IMR-90 (cell line): ENCODE data around the gene EIF3A. TPM values are rescaled to one million over a fixed set of nuclear protein-coding genes. Genes with fewer than 3 reads are reported as not detected.

ENCODE experiments used
- ATAC-seq: fragments of 200-7000 bp; cut with Tn5 transposase; 2 replicates; pipeline ENCODE4 v1.9.1; 2020; ENCODE audit warnings: low read depth, mild to moderate bottlenecking, moderate library complexity
- BruUV-seq: library from RNA; stranded (reverse); fragments of 400-500 nt; replicated peaks from 2 replicates; lab custom pipeline; 2021; lab: Mats Ljungman, UMichigan
- CTCF ChIA-PET: fragments of 300-600 bp; formaldehyde crosslinking; extraction: SDS; loops from one replicate; lab custom pipeline; 2021; ENCODE audit warnings: antibody characterized with exemption; lab: Yijun Ruan, JAX
- POLR2A ChIA-PET: fragments of 300-600 bp; sonication (Branson Sonifier 250); formaldehyde crosslinking; loops from one replicate; lab custom pipeline; 2022; ENCODE audit warnings: antibody characterized with exemption; ENCODE audit not compliant: unreplicated experiment; lab: Charles Lee
- DNase-seq: peaks from one replicate; pipeline ENCODE4 v3.0.0; 2013
- H2AFZ ChIP-seq: replicated peaks from 2 replicates; pipeline ENCODE3; 2013; ENCODE audit warnings: low read length, mild to moderate bottlenecking; ENCODE audit not compliant: poor library complexity
- H2AK5ac ChIP-seq: 2 replicates; pipeline ENCODE4 v1.6.1; 2013; ENCODE audit warnings: low read depth, low read length, inconsistent platforms
- H2AK9ac ChIP-seq: replicated peaks from 2 replicates; pipeline ENCODE3; 2013; ENCODE audit warnings: mild to moderate bottlenecking, low read depth, low read length, moderate library complexity; ENCODE audit not compliant: poor library complexity
- H2BK120ac ChIP-seq: 2 replicates; pipeline ENCODE4 v1.6.1; 2013; ENCODE audit warnings: low read depth, low read length, inconsistent platforms
- H2BK15ac ChIP-seq: 3 replicates; pipeline ENCODE4 v1.6.1; 2013; ENCODE audit warnings: low read depth, low read length, inconsistent platforms
- H2BK20ac ChIP-seq: 2 replicates; pipeline ENCODE4 v1.6.1; 2013; ENCODE audit warnings: low read depth, mild to moderate bottlenecking, inconsistent platforms, low read length, moderate library complexity
- H2BK5ac ChIP-seq: 2 replicates; pipeline ENCODE4 v1.6.1; 2013; ENCODE audit warnings: mild to moderate bottlenecking, low read depth, low read length, inconsistent platforms; ENCODE audit not compliant: poor library complexity, severe bottlenecking
- H3K14ac ChIP-seq: replicated peaks from 2 replicates; pipeline ENCODE4 v1.6.1; 2013; ENCODE audit warnings: low read depth, low read length, inconsistent platforms
- H3K18ac ChIP-seq: 2 replicates; pipeline ENCODE4 v1.6.1; 2013; ENCODE audit warnings: low read depth, low read length, control low read depth
- H3K23ac ChIP-seq: 2 replicates; pipeline ENCODE4 v1.6.1; 2013; ENCODE audit warnings: low read depth, low read length, inconsistent platforms
- H3K27ac ChIP-seq: 2 replicates; pipeline ENCODE4 v1.5.1; 2013; ENCODE audit warnings: mild to moderate bottlenecking, control low read depth, low read length; ENCODE audit not compliant: insufficient read depth
- H3K27me3 ChIP-seq: 2 replicates; pipeline ENCODE4 v1.6.1; 2013; ENCODE audit warnings: low read length; ENCODE audit not compliant: control insufficient read depth, insufficient read depth
- H3K36me3 ChIP-seq: 2 replicates; pipeline ENCODE4 v1.6.1; 2013; ENCODE audit warnings: low read length, mixed read lengths; ENCODE audit not compliant: control insufficient read depth, insufficient read depth
- H3K4ac ChIP-seq: 2 replicates; pipeline ENCODE4 v1.6.1; 2013; ENCODE audit warnings: low read depth, low read length, inconsistent platforms
- H3K4me1 ChIP-seq: 2 replicates; pipeline ENCODE4 v1.6.1; 2013; ENCODE audit warnings: low read length, mixed read lengths; ENCODE audit not compliant: control insufficient read depth, insufficient read depth
- H3K4me2 ChIP-seq: 2 replicates; pipeline ENCODE4 v1.6.1; 2013; ENCODE audit warnings: low read depth, mild to moderate bottlenecking, control low read depth, low read length, moderate library complexity
- H3K4me3 ChIP-seq: 2 replicates; pipeline ENCODE4 v1.5.1; 2013; ENCODE audit warnings: low read depth, mild to moderate bottlenecking, control low read depth, low read length, moderate library complexity; ENCODE audit not compliant: insufficient read depth
- H3K56ac ChIP-seq: 2 replicates; pipeline ENCODE4 v1.6.1; 2013; ENCODE audit warnings: low read length, inconsistent platforms; ENCODE audit not compliant: insufficient read depth; ENCODE audit errors: extremely low read depth
- H3K79me1 ChIP-seq, 2 experiments: 2 replicates each; pipeline ENCODE4 v1.6.1; 2013; ENCODE audit warnings: low read length in 2 of 2, inconsistent platforms in 1 of 2, low read depth in 1 of 2
- H3K9ac ChIP-seq: 2 replicates; pipeline ENCODE4 v1.6.1; 2013; ENCODE audit warnings: low read depth, low read length, control low read depth
- H3K9me1 ChIP-seq: 2 replicates; pipeline ENCODE4 v1.6.1; 2013; ENCODE audit warnings: low read length, inconsistent platforms; ENCODE audit not compliant: insufficient read depth
- H3K9me3 ChIP-seq: 2 replicates; pipeline ENCODE4 v1.6.1; 2013; ENCODE audit warnings: low read length; ENCODE audit not compliant: control insufficient read depth, insufficient read depth
- H4K20me1 ChIP-seq: 2 replicates; pipeline ENCODE4 v1.6.1; 2013; ENCODE audit warnings: low read length, inconsistent platforms; ENCODE audit not compliant: insufficient read depth
- H4K5ac ChIP-seq: 2 replicates; pipeline ENCODE4 v1.6.1; 2013; ENCODE audit warnings: mild to moderate bottlenecking, low read depth, low read length, control low read depth
- H4K8ac ChIP-seq, 2 experiments: 2 replicates each; pipeline ENCODE4 v1.6.1; 2013; ENCODE audit warnings: low read depth in 2 of 2, low read length in 2 of 2, control low read depth in 1 of 2, inconsistent platforms in 1 of 2
- H4K91ac ChIP-seq: 2 replicates; pipeline ENCODE4 v1.6.1; 2013; ENCODE audit warnings: low read depth, low read length, inconsistent platforms; ENCODE audit not compliant: insufficient read depth
- BHLHE40 ChIP-seq: fragments of 150-350 bp; IDR thresholded peaks from 2 replicates; pipeline ENCODE4 v1.6.1; 2016; ENCODE audit warnings: mild to moderate bottlenecking, low read depth, low read length
- CEBPB ChIP-seq: IDR thresholded peaks from 2 replicates; pipeline ENCODE4 v1.6.1; 2012; ENCODE audit warnings: low read depth, low read length, improper control_type of control experiment
- CHD1 ChIP-seq: IDR thresholded peaks from 2 replicates; pipeline ENCODE4 v1.6.1; 2012; ENCODE audit warnings: low read depth, low read length, improper control_type of control experiment
- CTCF ChIP-seq: conservative IDR thresholded peaks from 2 replicates; pipeline ENCODE4 v1.5.1; 2012; ENCODE audit warnings: mild to moderate bottlenecking, low read depth, low read length, improper control_type of control experiment
- ELK1 ChIP-seq: fragments of 150-350 bp; IDR thresholded peaks from 2 replicates; pipeline ENCODE4 v1.6.1; 2016; ENCODE audit warnings: low read depth, mild to moderate bottlenecking, low read length, moderate library complexity, borderline replicate concordance
- FOS ChIP-seq: fragments of 150-350 bp; IDR thresholded peaks from 2 replicates; pipeline ENCODE4 v1.6.1; 2016; ENCODE audit warnings: low read depth, low read length
- MAFK ChIP-seq: IDR thresholded peaks from 2 replicates; pipeline ENCODE4 v1.6.1; 2012; ENCODE audit warnings: low read depth, low read length, improper control_type of control experiment
- MAZ ChIP-seq: IDR thresholded peaks from 2 replicates; pipeline ENCODE4 v1.6.1; 2012; ENCODE audit warnings: low read depth, mild to moderate bottlenecking, low read length, improper control_type of control experiment, moderate library complexity, borderline replicate concordance
- MXI1 ChIP-seq: IDR thresholded peaks from 2 replicates; pipeline ENCODE4 v1.6.1; 2012; ENCODE audit warnings: low read depth, mild to moderate bottlenecking, low read length, moderate library complexity, borderline replicate concordance
- NFE2L2 ChIP-seq: fragments of 150-350 bp; IDR thresholded peaks from 2 replicates; pipeline ENCODE4 v1.6.1; 2016; ENCODE audit warnings: low read depth, mild to moderate bottlenecking, low read length
- POLR2A ChIP-seq: IDR thresholded peaks from 2 replicates; pipeline ENCODE4 v1.6.1; 2012; ENCODE audit warnings: mild to moderate bottlenecking, low read depth, low read length
- RAD21 ChIP-seq: IDR thresholded peaks from 2 replicates; pipeline ENCODE4 v1.6.1; 2012; ENCODE audit warnings: low read length, improper control_type of control experiment
- RCOR1 ChIP-seq: IDR thresholded peaks from 2 replicates; pipeline ENCODE4 v1.6.1; 2012; ENCODE audit warnings: mild to moderate bottlenecking, low read length, improper control_type of control experiment; ENCODE audit not compliant: insufficient replicate concordance
- RFX5 ChIP-seq: IDR thresholded peaks from 2 replicates; pipeline ENCODE4 v1.8.0; 2012; ENCODE audit warnings: low read depth, mild to moderate bottlenecking, low read length, moderate library complexity
- SMC3 ChIP-seq: fragments of 150-350 bp; IDR thresholded peaks from 2 replicates; pipeline ENCODE4 v1.6.1; 2016; ENCODE audit warnings: low read depth, mild to moderate bottlenecking, antibody characterized with exemption, low read length, moderate library complexity
- USF2 ChIP-seq: fragments of 150-350 bp; IDR thresholded peaks from 2 replicates; pipeline ENCODE4 v1.6.1; 2017; ENCODE audit warnings: mild to moderate bottlenecking, antibody characterized with exemption, low read length, low read depth
- WGBS, 2 experiments: methylation state at CpG; one replicate each; pipeline versions ENCODE4 v1.1.5 to v1.1.7; 2013; ENCODE audit warnings: missing lambda C conversion rate in 2 of 2; ENCODE audit not compliant: insufficient read length in 1 of 2; ENCODE audit errors: extremely low coverage in 2 of 2; 5-methylcytosine and 5-hydroxymethylcytosine counted together
- dilution Hi-C: fragments of 300-500 bp; cut with HindIII; formaldehyde crosslinking; loops from one replicate; pipeline ENCODE4 v1.14.3; 2018; ENCODE audit warnings: low sequenced_read_pairs; ENCODE audit not compliant: unreplicated experiment
- in situ Hi-C: fragments of 300-500 bp; cut with MboI; formaldehyde crosslinking; loops from 3 replicates; pipeline ENCODE4 v1.14.3; 2019; ENCODE audit warnings: low sequenced_read_pairs, inconsistent platforms, mixed read lengths
- intact Hi-C: fragments of 100-400 bp; cut with micrococcal nuclease; formaldehyde crosslinking; loops from 2 replicates; pipeline ENCODE4 v1.10.0; 2022
- polyA plus RNA-seq, 3 experiments: library from polyadenylated mRNA; depleted of rRNA; stranded (reverse); fragments of >200 nt; gene quantifications; 2 replicates each; pipeline ENCODE4 v1.2.3, GENCODE V29; 2012; ENCODE audit warnings: low replicate concordance in 1 of 3
- total RNA-seq: library from RNA; depleted of rRNA; stranded (reverse); fragments of >200 nt; gene quantifications from 2 replicates; pipeline ENCODE4 v1.2.3, GENCODE V29; 2012

The EIF3A gene
- total and polyA plus RNA-seq, 2 of the 4 experiments (the other 2 are of a cell fraction): 49.6 to 145 TPM

- H3K27ac ChIP-seq: no peak overlapping the region
- CTCF ChIA-PET: no interaction called here
- no peak overlapping the region for H4K8ac ChIP-seq
- peaks cover 3% of the 10 kb centered on the region; the same call in 1 of the 2 replicates for H3K9me3 ChIP-seq
- H3K4me3 ChIP-seq: no peak overlapping the region
- no peak overlapping the region for H3K4ac ChIP-seq
- peaks cover 37% of the 10 kb centered on the region for H3K27me3 ChIP-seq
- H4K91ac ChIP-seq: no peak overlapping the region
- no peaks in the 10 kb centered on the region for H3K36me3 ChIP-seq
- no peak for DNase-seq
- no peak overlapping the region for H3K18ac ChIP-seq
- intact Hi-C loops (no loop called here), dilution Hi-C loops (no loop called here), in situ Hi-C loops (no loop called here)
- H2BK20ac ChIP-seq: no peak overlapping the region
- H3K9me1 ChIP-seq: peaks cover 13% of the 10 kb centered on the region
- no peak overlapping the region for H3K23ac ChIP-seq
- H2BK15ac ChIP-seq: no peak overlapping the region
- no TSS peak for BruUV-seq
- H2AK5ac ChIP-seq: no peak overlapping the region
- no peaks in the 10 kb centered on the region for H3K79me1 ChIP-seq
- peaks cover 15% of the 10 kb centered on the region for H4K20me1 ChIP-seq
- peaks cover 12% of the 10 kb centered on the region for H3K4me1 ChIP-seq
- H2BK5ac ChIP-seq: no peak overlapping the region
- POLR2A ChIA-PET: no interaction called here
- ATAC-seq: no peak
- no peak overlapping the region for H3K9ac ChIP-seq
- H3K4me2 ChIP-seq: no peak overlapping the region
- no peak overlapping the region for H3K56ac ChIP-seq
- no peak overlapping the region for H2AFZ ChIP-seq
- no peak overlapping the region for H4K5ac ChIP-seq
- no peak overlapping the region for H2BK120ac ChIP-seq
- no peak overlapping the region for H2AK9ac ChIP-seq
- H3K14ac ChIP-seq: no peak overlapping the region
- 80% methylated on average over 3 of the region's 7 CpGs; no CpG with 5 or more reads in 1 of the 2 experiments for WGBS, 2 experiments
- TF ChIP-seq USF2: no peak
- TF ChIP-seq BHLHE40: no peak
- no peak for TF ChIP-seq RCOR1
- no peak for TF ChIP-seq MXI1
- no peak for TF ChIP-seq CEBPB
- TF ChIP-seq RAD21: no peak
- no peak for TF ChIP-seq CTCF
- no peak for TF ChIP-seq MAFK
- TF ChIP-seq MAZ: no peak
- no peak for TF ChIP-seq CHD1
- TF ChIP-seq NFE2L2: no peak
- TF ChIP-seq POLR2A: no peak
- TF ChIP-seq RFX5: no peak
- TF ChIP-seq ELK1: no peak
- TF ChIP-seq SMC3: no peak
- no peak for TF ChIP-seq FOS
Measured at GRCh38 chr10:119003572-119004289, 76.9 kb downstream of the EIF3A start.
